MCF 10A (cell line): Measurements from ENCODE around the gene CA10. TPM values are rescaled to one million over a fixed set of nuclear protein-coding genes. Genes with fewer than 3 reads are reported as not detected.

Experiments
- BruUV-seq: library from RNA; stranded (reverse); fragments of 400-500 nt; replicated peaks from 2 replicates; lab custom pipeline; 2021; lab: Mats Ljungman, UMichigan
- CTCF ChIA-PET: fragments of 300-600 bp; sonication (Branson Sonifier 250); formaldehyde crosslinking; extraction: SDS; loops from one replicate; lab custom pipeline; 2021; ENCODE audit warnings: antibody characterized with exemption, inconsistent platforms; lab: Yijun Ruan, JAX
- POLR2A ChIA-PET: fragments of 300-600, 350-650 bp; sonication (Branson Sonifier 250); formaldehyde crosslinking; extraction: SDS; loops from one replicate; lab custom pipeline; 2020; ENCODE audit warnings: antibody characterized with exemption, inconsistent platforms; lab: Yijun Ruan, JAX
- DNase-seq: peaks from one replicate; pipeline ENCODE4 v3.0.0-alpha.2; 2018; ENCODE audit not compliant: unreplicated experiment
- H3K27ac Mint-ChIP-seq: one replicate; pipeline ENCODE4 v1.8.0; 2022; ENCODE audit warnings: mild to moderate bottlenecking, low read depth, mixed read lengths; ENCODE audit not compliant: unreplicated experiment
- H3K27me3 Mint-ChIP-seq: one replicate; pipeline ENCODE4 v1.8.0; 2022; ENCODE audit warnings: mixed read lengths; ENCODE audit not compliant: insufficient read depth, unreplicated experiment
- H3K36me3 Mint-ChIP-seq: one replicate; pipeline ENCODE4 v1.8.0; 2022; ENCODE audit warnings: mild to moderate bottlenecking, moderate library complexity, mixed read lengths; ENCODE audit not compliant: insufficient read depth, unreplicated experiment
- H3K4me1 Mint-ChIP-seq: one replicate; pipeline ENCODE4 v1.8.0; 2022; ENCODE audit warnings: mixed read lengths; ENCODE audit not compliant: insufficient read depth, unreplicated experiment
- H3K4me3 Mint-ChIP-seq: one replicate; pipeline ENCODE4 v1.8.0; 2022; ENCODE audit warnings: mild to moderate bottlenecking, moderate library complexity, mixed read lengths; ENCODE audit not compliant: unreplicated experiment
- H3K9me3 Mint-ChIP-seq: one replicate; pipeline ENCODE4 v1.8.0; 2022; ENCODE audit warnings: mixed read lengths; ENCODE audit not compliant: unreplicated experiment
- intact Hi-C: fragments of 100-400 bp; cut with micrococcal nuclease; formaldehyde crosslinking; loops from 2 replicates; pipeline ENCODE4 v1.14.1; 2022
- total RNA-seq: library from RNA; stranded (reverse); gene quantifications from 2 replicates; pipeline ENCODE4 v1.2.3, GENCODE V29; 2022
- TF ChIP-seq, protein P1 (sequence below): fragments of 200-600 bp; IDR thresholded peaks from one replicate; pipeline ENCODE4 v1.8.0; 2022; ENCODE audit warnings: antibody characterized with exemption, mild to moderate bottlenecking; ENCODE audit not compliant: unreplicated experiment

The CA10 gene
- total RNA-seq, 1 experiment from 2014 or later = not detected

DNA sequence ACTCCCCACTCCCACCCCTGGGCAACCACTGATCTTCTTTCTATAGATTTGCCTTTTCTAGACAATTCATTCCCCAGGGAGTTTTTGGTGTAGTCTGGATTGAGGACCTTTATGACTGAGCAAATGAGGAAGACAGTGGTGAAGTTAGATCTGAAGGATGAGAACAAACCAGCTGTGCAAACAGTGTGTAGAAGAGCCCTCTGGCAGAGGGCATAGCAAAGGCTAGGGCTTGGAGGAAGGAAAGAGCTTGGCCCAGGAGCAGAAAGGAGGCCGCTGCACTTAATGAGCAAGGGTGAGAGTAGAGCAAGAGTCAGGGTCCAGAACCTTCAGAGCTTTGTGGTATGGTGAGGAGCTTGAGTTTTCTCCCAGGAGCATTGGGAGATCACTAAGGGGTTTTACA, 352.7 kb downstream of the CA10 start:
- Mint-ChIP-seq H3K27me3 (peaks cover 30% of the 10 kb centered on the region), H3K36me3 (no peaks in the 10 kb centered on the region), H3K4me3 (no peak overlapping the region), H3K4me1 (no peaks in the 10 kb centered on the region), H3K9me3 (no peaks in the 10 kb centered on the region), H3K27ac (no peak overlapping the region)
- DNase-seq = no peak
- BruUV-seq = no TSS peak
- TF ChIP-seq, protein P1, sequence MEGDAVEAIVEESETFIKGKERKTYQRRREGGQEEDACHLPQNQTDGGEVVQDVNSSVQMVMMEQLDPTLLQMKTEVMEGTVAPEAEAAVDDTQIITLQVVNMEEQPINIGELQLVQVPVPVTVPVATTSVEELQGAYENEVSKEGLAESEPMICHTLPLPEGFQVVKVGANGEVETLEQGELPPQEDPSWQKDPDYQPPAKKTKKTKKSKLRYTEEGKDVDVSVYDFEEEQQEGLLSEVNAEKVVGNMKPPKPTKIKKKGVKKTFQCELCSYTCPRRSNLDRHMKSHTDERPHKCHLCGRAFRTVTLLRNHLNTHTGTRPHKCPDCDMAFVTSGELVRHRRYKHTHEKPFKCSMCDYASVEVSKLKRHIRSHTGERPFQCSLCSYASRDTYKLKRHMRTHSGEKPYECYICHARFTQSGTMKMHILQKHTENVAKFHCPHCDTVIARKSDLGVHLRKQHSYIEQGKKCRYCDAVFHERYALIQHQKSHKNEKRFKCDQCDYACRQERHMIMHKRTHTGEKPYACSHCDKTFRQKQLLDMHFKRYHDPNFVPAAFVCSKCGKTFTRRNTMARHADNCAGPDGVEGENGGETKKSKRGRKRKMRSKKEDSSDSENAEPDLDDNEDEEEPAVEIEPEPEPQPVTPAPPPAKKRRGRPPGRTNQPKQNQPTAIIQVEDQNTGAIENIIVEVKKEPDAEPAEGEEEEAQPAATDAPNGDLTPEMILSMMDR = no peak
- ChIA-PET CTCF (interaction anchor here (0.8 to 1.1 kb wide), 2 partner anchors 8 to 301 kb away, joined by 3 to 4 read pairs; no protein-coding TSS in a partner anchor), POLR2A (no interaction called here)
- intact Hi-C loops = no loop called here

DNA sequence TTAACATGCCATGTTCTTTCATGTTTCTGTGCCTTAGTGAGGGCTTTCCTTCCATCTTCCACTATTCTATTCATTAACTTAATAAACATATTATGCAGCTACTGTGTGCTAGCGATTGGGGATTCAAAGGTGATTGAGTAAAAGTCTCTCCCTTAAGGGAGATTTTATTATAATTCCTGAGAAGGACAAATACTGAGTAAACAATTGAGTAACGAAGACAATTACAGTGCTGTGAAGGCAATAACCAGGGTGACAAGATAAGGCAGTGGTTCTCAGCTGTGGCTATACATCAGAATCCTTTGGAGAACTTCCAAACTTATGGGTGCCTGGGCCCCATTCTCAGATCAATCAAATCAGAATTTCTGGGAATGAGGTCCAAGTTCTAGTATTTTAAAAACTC, 353.3 kb downstream of the CA10 start:
- Mint-ChIP-seq H3K4me1 (no peaks in the 10 kb centered on the region), H3K36me3 (no peaks in the 10 kb centered on the region), H3K4me3 (no peak overlapping the region), H3K27ac (no peak overlapping the region), H3K9me3 (no peaks in the 10 kb centered on the region), H3K27me3 (peaks cover 30% of the 10 kb centered on the region)
- ChIA-PET CTCF (interaction anchor here (1.1 kb wide), 1 partner anchor 301 kb away, joined by 3 read pairs; no protein-coding TSS in a partner anchor), POLR2A (no interaction called here)
- no TSS peak for BruUV-seq
- no peak for DNase-seq
- TF ChIP-seq, protein P1 = no peak
- intact Hi-C loops = no loop called here

DNA sequence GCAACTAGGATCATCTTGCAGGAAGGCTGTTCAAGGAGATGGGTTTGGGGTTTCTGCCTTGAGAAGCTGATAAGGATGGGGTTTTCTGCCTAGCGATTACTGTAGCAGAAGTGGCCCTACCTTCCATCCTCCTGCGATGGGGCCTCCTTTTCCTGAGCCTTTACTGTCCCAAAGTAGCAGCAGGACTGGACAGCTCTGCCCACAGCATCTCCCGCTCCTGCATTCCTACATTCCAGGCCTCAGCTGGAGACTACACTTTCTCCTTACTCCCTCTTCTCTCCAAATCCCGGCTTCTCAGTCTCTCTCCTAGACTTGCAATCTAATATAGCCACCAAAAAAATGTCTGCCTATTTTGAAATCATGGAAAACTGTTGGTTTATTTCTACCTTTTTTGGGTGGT, 355.4 kb downstream of the CA10 start:
- ChIA-PET CTCF (no interaction called here), POLR2A (no interaction called here)
- intact Hi-C loops = no loop called here
- Mint-ChIP-seq H3K9me3 (no peaks in the 10 kb centered on the region), H3K27me3 (peaks cover 30% of the 10 kb centered on the region), H3K4me3 (no peak overlapping the region), H3K4me1 (no peaks in the 10 kb centered on the region), H3K27ac (no peak overlapping the region), H3K36me3 (no peaks in the 10 kb centered on the region)
- BruUV-seq = no TSS peak
- TF ChIP-seq, protein P1 = no peak
- no peak for DNase-seq

DNA sequence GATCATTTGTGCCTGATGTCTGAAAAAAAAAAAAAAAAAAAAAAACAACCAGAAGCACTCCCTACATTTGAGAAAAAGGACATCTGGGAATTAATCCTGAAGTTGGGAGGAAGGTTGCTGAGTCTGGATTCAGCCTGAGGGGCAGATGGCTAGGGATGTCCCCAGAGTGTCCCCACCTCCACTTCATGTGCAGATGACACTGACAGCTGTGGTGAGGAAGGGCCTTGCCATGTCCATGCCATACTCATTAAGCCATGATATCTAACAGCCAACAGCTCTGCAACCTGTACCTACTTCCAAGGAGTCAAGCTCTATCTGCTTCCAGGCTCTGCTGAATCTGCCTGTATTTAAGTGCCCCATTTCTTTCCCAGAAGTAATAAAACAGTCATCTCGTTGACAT, 356.0 kb downstream of the CA10 start:
- H3K4me3 Mint-ChIP-seq = no peak overlapping the region
- no peaks in the 10 kb centered on the region for H3K36me3 Mint-ChIP-seq
- no peak for DNase-seq
- BruUV-seq = no TSS peak
- TF ChIP-seq, protein P1 = no peak
- H3K9me3 Mint-ChIP-seq = no peaks in the 10 kb centered on the region
- peaks cover 30% of the 10 kb centered on the region for H3K27me3 Mint-ChIP-seq
- intact Hi-C loops = no loop called here
- no peak overlapping the region for H3K27ac Mint-ChIP-seq
- POLR2A ChIA-PET = no interaction called here
- CTCF ChIA-PET = interaction anchor here (0.5 to 0.6 kb wide), 2 partner anchors 409 to 425 kb away, joined by 3 read pairs; no protein-coding TSS in a partner anchor
- H3K4me1 Mint-ChIP-seq = no peaks in the 10 kb centered on the region
